KG1 (cell line): ENCODE results near the gene SLC35F3.
"Not testable (repeated sequence)": the region's sequence is repeated elsewhere in the genome, so short reads cannot be mapped to it uniquely, and the experiment has no call there.

Experiments used
- DNase-seq: peaks from one replicate; lab custom pipeline; 2025; lab: John Stamatoyannopoulos, UW

The SLC35F3 gene

GRCh38 chr1:234144901-234145300 is 240.4 kb downstream of the SLC35F3 start:
- DNase-seq, result no peak

GRCh38 chr1:234148350-234148749 is 243.9 kb downstream of the SLC35F3 start:
- DNase-seq, result no peak

- no peak for DNase-seq
Observed at GRCh38 chr1:234148816-234149215, 244.3 kb downstream of the SLC35F3 start.

GRCh38 chr1:234149217-234149616 is 244.7 kb downstream of the SLC35F3 start:
- no peak for DNase-seq

GRCh38 chr1:234150892-234151291 is 246.4 kb downstream of the SLC35F3 start:
- DNase-seq, result no peak

GRCh38 chr1:234152344-234152743 is 247.9 kb downstream of the SLC35F3 start:
- not testable (repeated sequence) for DNase-seq

GRCh38 chr1:234154320-234155251 is 250.1 kb downstream of the SLC35F3 start:
- peak; percentile 42 for DNase-seq

- no peak for DNase-seq
Observed at GRCh38 chr1:234162661-234163060, 258.2 kb downstream of the SLC35F3 start.

GRCh38 chr1:234163267-234163919 is 258.9 kb downstream of the SLC35F3 start:
- DNase-seq, result no peak

GRCh38 chr1:234164098-234164709 is 259.7 kb downstream of the SLC35F3 start:
- DNase-seq, result no peak

- no peak for DNase-seq
Observed at GRCh38 chr1:234168061-234168724, 263.7 kb downstream of the SLC35F3 start.

GRCh38 chr1:234169161-234169849 is 264.8 kb downstream of the SLC35F3 start:
- no peak for DNase-seq

GRCh38 chr1:234170067-234170466 is 265.6 kb downstream of the SLC35F3 start:
- no peak for DNase-seq

GRCh38 chr1:234170622-234171021 is 266.1 kb downstream of the SLC35F3 start:
- DNase-seq, result no peak

- no peak for DNase-seq
Observed at GRCh38 chr1:234173968-234174367, 269.5 kb downstream of the SLC35F3 start.

- no peak for DNase-seq
Observed at GRCh38 chr1:234175363-234175762, 270.9 kb downstream of the SLC35F3 start.

- no peak for DNase-seq
Observed at GRCh38 chr1:234176000-234176399, 271.5 kb downstream of the SLC35F3 start.

- not testable (repeated sequence) for DNase-seq
Observed at GRCh38 chr1:234176847-234177246, 272.4 kb downstream of the SLC35F3 start.

- no peak for DNase-seq
Observed at GRCh38 chr1:234185438-234185837, 281.0 kb downstream of the SLC35F3 start.

GRCh38 chr1:234186037-234186688 is 281.7 kb downstream of the SLC35F3 start:
- DNase-seq, result no peak

- DNase-seq, result no peak
Observed at GRCh38 chr1:234188454-234188792, 283.9 kb downstream of the SLC35F3 start.
